Type B pancreatic cell (in vitro differentiated cells): ENCODE measurements around the gene DLGAP3. TPM values are rescaled to one million over a fixed set of nuclear protein-coding genes. Genes with fewer than 3 reads are reported as not detected.

Experiments used
- DNase-seq: peaks from one replicate; pipeline ENCODE4 v3.0.0; 2021; ENCODE audit warnings: mixed read lengths; ENCODE audit not compliant: unreplicated experiment; ENCODE audit errors: extremely low spot score
- H3K27ac Mint-ChIP-seq: 2 replicates; pipeline ENCODE4 v1.8.0; 2021; ENCODE audit warnings: mild to moderate bottlenecking, mixed read lengths
- H3K27me3 Mint-ChIP-seq: 2 replicates; pipeline ENCODE4 v1.8.0; 2021; ENCODE audit warnings: mixed read lengths
- H3K36me3 Mint-ChIP-seq: 2 replicates; pipeline ENCODE4 v1.8.0; 2021; ENCODE audit warnings: mixed read lengths
- H3K4me1 Mint-ChIP-seq: one replicate; pipeline ENCODE4 v1.8.0; 2021; ENCODE audit warnings: mixed read lengths; ENCODE audit not compliant: unreplicated experiment
- H3K4me3 Mint-ChIP-seq: 2 replicates; pipeline ENCODE4 v1.8.0; 2021; ENCODE audit warnings: mild to moderate bottlenecking, mixed read lengths
- H3K9me3 Mint-ChIP-seq: 2 replicates; pipeline ENCODE4 v1.8.0; 2021; ENCODE audit warnings: mixed read lengths
- CTCF ChIP-seq: fragments of 200-600 bp; sonication (generic); conservative IDR thresholded peaks from 2 replicates; pipeline ENCODE4 v1.5.0; 2021; ENCODE audit warnings: antibody characterized with exemption, mild to moderate bottlenecking
- total RNA-seq: library from RNA; stranded (reverse); gene quantifications from 2 replicates; pipeline ENCODE4 v1.2.1, GENCODE V29; 2021; ENCODE audit warnings: low replicate concordance

The DLGAP3 gene
- total RNA-seq, 1 donor from 2014 or later: 1.0 TPM

- Mint-ChIP-seq H3K27me3 (peaks cover 45% of the 10 kb centered on the region), H3K27ac (no peak overlapping the region), H3K4me1 (peaks cover 5% of the 10 kb centered on the region), H3K9me3 (no peaks in the 10 kb centered on the region), H3K36me3 (no peaks in the 10 kb centered on the region), H3K4me3 (no peak overlapping the region)
- no peak for DNase-seq
- no peak for TF ChIP-seq CTCF
These were observed 31.1 kb downstream of the DLGAP3 start for GRCh38 chr1:34898330-34898761.

GRCh38 chr1:34896612-34897011, 32.8 kb downstream of the DLGAP3 start:
- peaks cover 29% of the 10 kb centered on the region for H3K27me3 Mint-ChIP-seq
- H3K4me1 Mint-ChIP-seq: peaks cover 5% of the 10 kb centered on the region
- no peak for TF ChIP-seq CTCF
- no peak for DNase-seq
- H3K27ac Mint-ChIP-seq: no peak overlapping the region
- H3K4me3 Mint-ChIP-seq: no peak overlapping the region
- no peaks in the 10 kb centered on the region for H3K9me3 Mint-ChIP-seq
- H3K36me3 Mint-ChIP-seq: no peaks in the 10 kb centered on the region

GRCh38 chr1:34889705-34890104, 39.7 kb downstream of the DLGAP3 start:
- Mint-ChIP-seq H3K9me3 (no peaks in the 10 kb centered on the region), H3K27ac (no peak overlapping the region), H3K4me1 (no peaks in the 10 kb centered on the region), H3K36me3 (no peaks in the 10 kb centered on the region), H3K4me3 (no peak overlapping the region), H3K27me3 (peaks cover 56% of the 10 kb centered on the region)
- TF ChIP-seq CTCF: no peak
- no peak for DNase-seq

GRCh38 chr1:34887593-34887992, 41.9 kb downstream of the DLGAP3 start:
- no peak overlapping the region for H3K27ac Mint-ChIP-seq
- no peak overlapping the region for H3K4me3 Mint-ChIP-seq
- TF ChIP-seq CTCF: no peak
- peaks cover 77% of the 10 kb centered on the region for H3K27me3 Mint-ChIP-seq
- no peaks in the 10 kb centered on the region for H3K4me1 Mint-ChIP-seq
- DNase-seq: no peak
- peaks cover 1% of the 10 kb centered on the region for H3K36me3 Mint-ChIP-seq
- H3K9me3 Mint-ChIP-seq: no peaks in the 10 kb centered on the region

GRCh38 chr1:34885405-34886247, 43.8 kb downstream of the DLGAP3 start:
- Mint-ChIP-seq H3K4me1 (no peaks in the 10 kb centered on the region), H3K27me3 (peaks cover 88% of the 10 kb centered on the region), H3K9me3 (no peaks in the 10 kb centered on the region), H3K27ac (no peak overlapping the region), H3K36me3 (peaks cover 3% of the 10 kb centered on the region), H3K4me3 (peak overlapping the region; percentile 55)
- no peak for DNase-seq
- no peak for TF ChIP-seq CTCF
